IMR-90 (cell line): ENCODE measurements around the gene OPN5. TPM values are rescaled to one million over a fixed set of nuclear protein-coding genes. Genes with fewer than 3 reads are reported as not detected.

Experiments used
- ATAC-seq: fragments of 200-7000 bp; cut with Tn5 transposase; 2 replicates; pipeline ENCODE4 v1.9.1; 2020; ENCODE audit warnings: low read depth, mild to moderate bottlenecking, moderate library complexity
- BruUV-seq: library from RNA; stranded (reverse); fragments of 400-500 nt; replicated peaks from 2 replicates; lab custom pipeline; 2021; lab: Mats Ljungman, UMichigan
- CTCF ChIA-PET: fragments of 300-600 bp; formaldehyde crosslinking; extraction: SDS; loops from one replicate; lab custom pipeline; 2021; ENCODE audit warnings: antibody characterized with exemption; lab: Yijun Ruan, JAX
- POLR2A ChIA-PET: fragments of 300-600 bp; sonication (Branson Sonifier 250); formaldehyde crosslinking; loops from one replicate; lab custom pipeline; 2022; ENCODE audit warnings: antibody characterized with exemption; ENCODE audit not compliant: unreplicated experiment; lab: Charles Lee
- DNase-seq: peaks from one replicate; pipeline ENCODE4 v3.0.0; 2013
- H2AFZ ChIP-seq: replicated peaks from 2 replicates; pipeline ENCODE3; 2013; ENCODE audit warnings: low read length, mild to moderate bottlenecking; ENCODE audit not compliant: poor library complexity
- H2AK5ac ChIP-seq: 2 replicates; pipeline ENCODE4 v1.6.1; 2013; ENCODE audit warnings: low read depth, low read length, inconsistent platforms
- H2AK9ac ChIP-seq: replicated peaks from 2 replicates; pipeline ENCODE3; 2013; ENCODE audit warnings: mild to moderate bottlenecking, low read depth, low read length, moderate library complexity; ENCODE audit not compliant: poor library complexity
- H2BK120ac ChIP-seq: 2 replicates; pipeline ENCODE4 v1.6.1; 2013; ENCODE audit warnings: low read depth, low read length, inconsistent platforms
- H2BK15ac ChIP-seq: 3 replicates; pipeline ENCODE4 v1.6.1; 2013; ENCODE audit warnings: low read depth, low read length, inconsistent platforms
- H2BK20ac ChIP-seq: 2 replicates; pipeline ENCODE4 v1.6.1; 2013; ENCODE audit warnings: low read depth, mild to moderate bottlenecking, inconsistent platforms, low read length, moderate library complexity
- H2BK5ac ChIP-seq: 2 replicates; pipeline ENCODE4 v1.6.1; 2013; ENCODE audit warnings: mild to moderate bottlenecking, low read depth, low read length, inconsistent platforms; ENCODE audit not compliant: poor library complexity, severe bottlenecking
- H3K14ac ChIP-seq: replicated peaks from 2 replicates; pipeline ENCODE4 v1.6.1; 2013; ENCODE audit warnings: low read depth, low read length, inconsistent platforms
- H3K18ac ChIP-seq: 2 replicates; pipeline ENCODE4 v1.6.1; 2013; ENCODE audit warnings: low read depth, low read length, control low read depth
- H3K23ac ChIP-seq: 2 replicates; pipeline ENCODE4 v1.6.1; 2013; ENCODE audit warnings: low read depth, low read length, inconsistent platforms
- H3K27ac ChIP-seq: 2 replicates; pipeline ENCODE4 v1.5.1; 2013; ENCODE audit warnings: mild to moderate bottlenecking, control low read depth, low read length; ENCODE audit not compliant: insufficient read depth
- H3K27me3 ChIP-seq: 2 replicates; pipeline ENCODE4 v1.6.1; 2013; ENCODE audit warnings: low read length; ENCODE audit not compliant: control insufficient read depth, insufficient read depth
- H3K36me3 ChIP-seq: 2 replicates; pipeline ENCODE4 v1.6.1; 2013; ENCODE audit warnings: low read length, mixed read lengths; ENCODE audit not compliant: control insufficient read depth, insufficient read depth
- H3K4ac ChIP-seq: 2 replicates; pipeline ENCODE4 v1.6.1; 2013; ENCODE audit warnings: low read depth, low read length, inconsistent platforms
- H3K4me1 ChIP-seq: 2 replicates; pipeline ENCODE4 v1.6.1; 2013; ENCODE audit warnings: low read length, mixed read lengths; ENCODE audit not compliant: control insufficient read depth, insufficient read depth
- H3K4me2 ChIP-seq: 2 replicates; pipeline ENCODE4 v1.6.1; 2013; ENCODE audit warnings: low read depth, mild to moderate bottlenecking, control low read depth, low read length, moderate library complexity
- H3K4me3 ChIP-seq: 2 replicates; pipeline ENCODE4 v1.5.1; 2013; ENCODE audit warnings: low read depth, mild to moderate bottlenecking, control low read depth, low read length, moderate library complexity; ENCODE audit not compliant: insufficient read depth
- H3K56ac ChIP-seq: 2 replicates; pipeline ENCODE4 v1.6.1; 2013; ENCODE audit warnings: low read length, inconsistent platforms; ENCODE audit not compliant: insufficient read depth; ENCODE audit errors: extremely low read depth
- H3K79me1 ChIP-seq, 2 experiments: 2 replicates each; pipeline ENCODE4 v1.6.1; 2013; ENCODE audit warnings: low read length in 2 of 2, inconsistent platforms in 1 of 2, low read depth in 1 of 2
- H3K9ac ChIP-seq: 2 replicates; pipeline ENCODE4 v1.6.1; 2013; ENCODE audit warnings: low read depth, low read length, control low read depth
- H3K9me1 ChIP-seq: 2 replicates; pipeline ENCODE4 v1.6.1; 2013; ENCODE audit warnings: low read length, inconsistent platforms; ENCODE audit not compliant: insufficient read depth
- H3K9me3 ChIP-seq: 2 replicates; pipeline ENCODE4 v1.6.1; 2013; ENCODE audit warnings: low read length; ENCODE audit not compliant: control insufficient read depth, insufficient read depth
- H4K20me1 ChIP-seq: 2 replicates; pipeline ENCODE4 v1.6.1; 2013; ENCODE audit warnings: low read length, inconsistent platforms; ENCODE audit not compliant: insufficient read depth
- H4K5ac ChIP-seq: 2 replicates; pipeline ENCODE4 v1.6.1; 2013; ENCODE audit warnings: mild to moderate bottlenecking, low read depth, low read length, control low read depth
- H4K8ac ChIP-seq, 2 experiments: 2 replicates each; pipeline ENCODE4 v1.6.1; 2013; ENCODE audit warnings: low read depth in 2 of 2, low read length in 2 of 2, control low read depth in 1 of 2, inconsistent platforms in 1 of 2
- H4K91ac ChIP-seq: 2 replicates; pipeline ENCODE4 v1.6.1; 2013; ENCODE audit warnings: low read depth, low read length, inconsistent platforms; ENCODE audit not compliant: insufficient read depth
- BHLHE40 ChIP-seq: fragments of 150-350 bp; IDR thresholded peaks from 2 replicates; pipeline ENCODE4 v1.6.1; 2016; ENCODE audit warnings: mild to moderate bottlenecking, low read depth, low read length
- CEBPB ChIP-seq: IDR thresholded peaks from 2 replicates; pipeline ENCODE4 v1.6.1; 2012; ENCODE audit warnings: low read depth, low read length, improper control_type of control experiment
- CHD1 ChIP-seq: IDR thresholded peaks from 2 replicates; pipeline ENCODE4 v1.6.1; 2012; ENCODE audit warnings: low read depth, low read length, improper control_type of control experiment
- FOS ChIP-seq: fragments of 150-350 bp; IDR thresholded peaks from 2 replicates; pipeline ENCODE4 v1.6.1; 2016; ENCODE audit warnings: low read depth, low read length
- MAFK ChIP-seq: IDR thresholded peaks from 2 replicates; pipeline ENCODE4 v1.6.1; 2012; ENCODE audit warnings: low read depth, low read length, improper control_type of control experiment
- MAZ ChIP-seq: IDR thresholded peaks from 2 replicates; pipeline ENCODE4 v1.6.1; 2012; ENCODE audit warnings: low read depth, mild to moderate bottlenecking, low read length, improper control_type of control experiment, moderate library complexity, borderline replicate concordance
- MXI1 ChIP-seq: IDR thresholded peaks from 2 replicates; pipeline ENCODE4 v1.6.1; 2012; ENCODE audit warnings: low read depth, mild to moderate bottlenecking, low read length, moderate library complexity, borderline replicate concordance
- NFE2L2 ChIP-seq: fragments of 150-350 bp; IDR thresholded peaks from 2 replicates; pipeline ENCODE4 v1.6.1; 2016; ENCODE audit warnings: low read depth, mild to moderate bottlenecking, low read length
- POLR2A ChIP-seq: IDR thresholded peaks from 2 replicates; pipeline ENCODE4 v1.6.1; 2012; ENCODE audit warnings: mild to moderate bottlenecking, low read depth, low read length
- RAD21 ChIP-seq: IDR thresholded peaks from 2 replicates; pipeline ENCODE4 v1.6.1; 2012; ENCODE audit warnings: low read length, improper control_type of control experiment
- RCOR1 ChIP-seq: IDR thresholded peaks from 2 replicates; pipeline ENCODE4 v1.6.1; 2012; ENCODE audit warnings: mild to moderate bottlenecking, low read length, improper control_type of control experiment; ENCODE audit not compliant: insufficient replicate concordance
- RFX5 ChIP-seq: IDR thresholded peaks from 2 replicates; pipeline ENCODE4 v1.8.0; 2012; ENCODE audit warnings: low read depth, mild to moderate bottlenecking, low read length, moderate library complexity
- SMC3 ChIP-seq: fragments of 150-350 bp; IDR thresholded peaks from 2 replicates; pipeline ENCODE4 v1.6.1; 2016; ENCODE audit warnings: low read depth, mild to moderate bottlenecking, antibody characterized with exemption, low read length, moderate library complexity
- WGBS, 2 experiments: methylation state at CpG; one replicate each; pipeline versions ENCODE4 v1.1.5 to v1.1.7; 2013; ENCODE audit warnings: missing lambda C conversion rate in 2 of 2; ENCODE audit not compliant: insufficient read length in 1 of 2; ENCODE audit errors: extremely low coverage in 2 of 2; 5-methylcytosine and 5-hydroxymethylcytosine counted together
- dilution Hi-C: fragments of 300-500 bp; cut with HindIII; formaldehyde crosslinking; loops from one replicate; pipeline ENCODE4 v1.14.3; 2018; ENCODE audit warnings: low sequenced_read_pairs; ENCODE audit not compliant: unreplicated experiment
- in situ Hi-C: fragments of 300-500 bp; cut with MboI; formaldehyde crosslinking; loops from 3 replicates; pipeline ENCODE4 v1.14.3; 2019; ENCODE audit warnings: low sequenced_read_pairs, inconsistent platforms, mixed read lengths
- intact Hi-C: fragments of 100-400 bp; cut with micrococcal nuclease; formaldehyde crosslinking; loops from 2 replicates; pipeline ENCODE4 v1.10.0; 2022
- polyA plus RNA-seq, 3 experiments: library from polyadenylated mRNA; depleted of rRNA; stranded (reverse); fragments of >200 nt; gene quantifications; 2 replicates each; pipeline ENCODE4 v1.2.3, GENCODE V29; 2012; ENCODE audit warnings: low replicate concordance in 1 of 3
- total RNA-seq: library from RNA; depleted of rRNA; stranded (reverse); fragments of >200 nt; gene quantifications from 2 replicates; pipeline ENCODE4 v1.2.3, GENCODE V29; 2012
- TF ChIP-seq, protein P1 (sequence below): fragments of 150-350 bp; IDR thresholded peaks from 2 replicates; pipeline ENCODE4 v1.6.1; 2016; ENCODE audit warnings: low read depth, mild to moderate bottlenecking, low read length, moderate library complexity, borderline replicate concordance
- TF ChIP-seq, protein P2 (sequence below): conservative IDR thresholded peaks from 2 replicates; pipeline ENCODE4 v1.5.1; 2012; ENCODE audit warnings: mild to moderate bottlenecking, low read depth, low read length, improper control_type of control experiment
- TF ChIP-seq, protein P3 (sequence below): fragments of 150-350 bp; IDR thresholded peaks from 2 replicates; pipeline ENCODE4 v1.6.1; 2017; ENCODE audit warnings: mild to moderate bottlenecking, antibody characterized with exemption, low read length, low read depth

OPN5 gene
- total and polyA plus RNA-seq, 2 of the 4 experiments (the other 2 are of a cell fraction), result not detected

DNA sequence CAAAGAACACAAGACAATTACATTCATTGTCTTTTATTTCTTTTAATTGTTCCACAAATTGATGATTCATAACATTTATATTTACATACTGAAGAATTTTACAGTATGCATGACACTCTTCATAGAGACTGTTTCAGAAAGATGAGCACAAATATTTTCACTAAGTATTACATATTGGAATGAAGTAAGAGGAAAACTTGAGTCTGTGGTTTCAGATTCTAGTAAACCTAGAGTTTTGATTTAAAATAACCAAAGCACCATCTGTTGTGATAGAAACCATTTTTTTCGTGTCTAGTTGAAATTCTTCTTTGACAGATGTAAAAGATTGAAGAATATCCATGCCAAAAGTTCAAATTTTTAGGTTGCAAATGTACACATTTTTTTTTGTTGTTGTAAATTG is 32.1 kb upstream of the OPN5 start:
- Histone ChIP-seq H3K9ac (no peak overlapping the region), H3K23ac (no peak overlapping the region), H3K4me3 (no peak overlapping the region), H2BK120ac (no peak overlapping the region), H3K4ac (no peak overlapping the region), H3K79me1 (no peaks in the 10 kb centered on the region), H2AK5ac (no peak overlapping the region), H3K56ac (no peak overlapping the region), H2BK5ac (no peak overlapping the region), H3K27ac (no peak overlapping the region), H3K4me1 (no peaks in the 10 kb centered on the region), H2BK15ac (no peak overlapping the region), H4K8ac (no peak overlapping the region), H3K36me3 (no peaks in the 10 kb centered on the region), H3K27me3 (no peaks in the 10 kb centered on the region), H2BK20ac (no peak overlapping the region), H4K91ac (no peak overlapping the region), H3K14ac (no peak overlapping the region), H4K5ac (no peak overlapping the region), H4K20me1 (no peaks in the 10 kb centered on the region), H3K9me1 (no peaks in the 10 kb centered on the region), H3K4me2 (no peak overlapping the region), H2AK9ac (no peak overlapping the region), H3K18ac (no peak overlapping the region), H2AFZ (no peak overlapping the region), H3K9me3 (no peaks in the 10 kb centered on the region)
- dilution Hi-C loops, result no loop called here
- CTCF ChIA-PET, result no interaction called here
- BruUV-seq, result no TSS peak
- in situ Hi-C loops, result no loop called here
- TF ChIP-seq MAFK (no peak), MXI1 (no peak), MAZ (no peak), POLR2A (no peak), NFE2L2 (no peak), SMC3 (no peak), RFX5 (no peak), RAD21 (no peak), FOS (no peak), BHLHE40 (no peak), RCOR1 (no peak), CEBPB (no peak), CHD1 (no peak)
- TF ChIP-seq, protein P1, sequence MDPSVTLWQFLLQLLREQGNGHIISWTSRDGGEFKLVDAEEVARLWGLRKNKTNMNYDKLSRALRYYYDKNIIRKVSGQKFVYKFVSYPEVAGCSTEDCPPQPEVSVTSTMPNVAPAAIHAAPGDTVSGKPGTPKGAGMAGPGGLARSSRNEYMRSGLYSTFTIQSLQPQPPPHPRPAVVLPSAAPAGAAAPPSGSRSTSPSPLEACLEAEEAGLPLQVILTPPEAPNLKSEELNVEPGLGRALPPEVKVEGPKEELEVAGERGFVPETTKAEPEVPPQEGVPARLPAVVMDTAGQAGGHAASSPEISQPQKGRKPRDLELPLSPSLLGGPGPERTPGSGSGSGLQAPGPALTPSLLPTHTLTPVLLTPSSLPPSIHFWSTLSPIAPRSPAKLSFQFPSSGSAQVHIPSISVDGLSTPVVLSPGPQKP, result no peak
- TF ChIP-seq, protein P2, sequence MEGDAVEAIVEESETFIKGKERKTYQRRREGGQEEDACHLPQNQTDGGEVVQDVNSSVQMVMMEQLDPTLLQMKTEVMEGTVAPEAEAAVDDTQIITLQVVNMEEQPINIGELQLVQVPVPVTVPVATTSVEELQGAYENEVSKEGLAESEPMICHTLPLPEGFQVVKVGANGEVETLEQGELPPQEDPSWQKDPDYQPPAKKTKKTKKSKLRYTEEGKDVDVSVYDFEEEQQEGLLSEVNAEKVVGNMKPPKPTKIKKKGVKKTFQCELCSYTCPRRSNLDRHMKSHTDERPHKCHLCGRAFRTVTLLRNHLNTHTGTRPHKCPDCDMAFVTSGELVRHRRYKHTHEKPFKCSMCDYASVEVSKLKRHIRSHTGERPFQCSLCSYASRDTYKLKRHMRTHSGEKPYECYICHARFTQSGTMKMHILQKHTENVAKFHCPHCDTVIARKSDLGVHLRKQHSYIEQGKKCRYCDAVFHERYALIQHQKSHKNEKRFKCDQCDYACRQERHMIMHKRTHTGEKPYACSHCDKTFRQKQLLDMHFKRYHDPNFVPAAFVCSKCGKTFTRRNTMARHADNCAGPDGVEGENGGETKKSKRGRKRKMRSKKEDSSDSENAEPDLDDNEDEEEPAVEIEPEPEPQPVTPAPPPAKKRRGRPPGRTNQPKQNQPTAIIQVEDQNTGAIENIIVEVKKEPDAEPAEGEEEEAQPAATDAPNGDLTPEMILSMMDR, result no peak
- TF ChIP-seq, protein P3, sequence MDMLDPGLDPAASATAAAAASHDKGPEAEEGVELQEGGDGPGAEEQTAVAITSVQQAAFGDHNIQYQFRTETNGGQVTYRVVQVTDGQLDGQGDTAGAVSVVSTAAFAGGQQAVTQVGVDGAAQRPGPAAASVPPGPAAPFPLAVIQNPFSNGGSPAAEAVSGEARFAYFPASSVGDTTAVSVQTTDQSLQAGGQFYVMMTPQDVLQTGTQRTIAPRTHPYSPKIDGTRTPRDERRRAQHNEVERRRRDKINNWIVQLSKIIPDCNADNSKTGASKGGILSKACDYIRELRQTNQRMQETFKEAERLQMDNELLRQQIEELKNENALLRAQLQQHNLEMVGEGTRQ, result no peak
- ATAC-seq (no peak), DNase-seq (no peak)
- POLR2A ChIA-PET, result no interaction called here
- intact Hi-C loops, result no loop called here
- WGBS, 2 experiments, result no CpG with 5 or more reads among the region's 1 CpG
